ENCODE data around the gene KRT82. TPM values are rescaled to one million over a fixed set of nuclear protein-coding genes. Genes with fewer than 3 reads are reported as not detected.

Gene KRT82
- total RNA-seq, 2 donors from 2014 or later = not detected

DNA sequence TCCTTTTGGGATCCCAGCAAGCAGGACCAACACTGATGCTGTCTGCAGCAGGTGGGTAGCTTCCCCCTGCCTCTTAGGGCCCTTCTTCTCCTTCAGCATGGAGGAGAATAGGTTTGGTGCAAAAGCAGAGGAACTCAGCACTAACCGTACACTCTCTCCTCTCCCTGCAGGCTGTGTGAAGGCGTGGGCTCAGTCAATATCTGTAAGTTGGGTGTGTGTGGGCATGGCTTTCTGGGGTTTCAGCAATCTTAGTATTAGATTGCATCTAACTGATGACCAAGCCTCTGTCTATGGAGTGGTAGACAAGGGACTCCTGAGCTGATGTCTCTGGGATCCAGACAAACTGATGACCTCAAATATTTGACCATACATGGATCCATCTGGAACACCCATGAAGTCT lies 53.2 kb downstream of the KRT82 start:
- Histone ChIP-seq H3K27ac (ENCODE audit: low read depth, low read length) (no peak overlapping the region), H3K4me3 (ENCODE audit: low read length) (no peak overlapping the region), H3K9me3 (ENCODE audit: control insufficient read depth, low read length) (no peaks in the 10 kb centered on the region), H3K9ac (ENCODE audit: extremely low read depth, low read length, poor library complexity, severe bottlenecking) (no peak overlapping the region), H3K36me3 (ENCODE audit: control insufficient read depth, insufficient read depth, low read length) (no peaks in the 10 kb centered on the region), H3K27me3 (ENCODE audit: control insufficient read depth, insufficient read depth, low read length, poor library complexity, severe bottlenecking) (peaks cover 7% of the 10 kb centered on the region), H3K4me1 (ENCODE audit: control insufficient read depth, insufficient read depth, low read length) (no peaks in the 10 kb centered on the region)
- 93% methylated on average over 2 of the region's 2 CpGs; no CpG with 5 or more reads in 1 of the 2 experiments for WGBS, 2 experiments (ENCODE audit: insufficient coverage in 1 of 2, insufficient read length in 1 of 2)
- DNase-seq = peak; percentile 9
- no peaks in the 10 kb centered on the region for H3K4me1 Mint-ChIP-seq
- no peaks in the 10 kb centered on the region for H3K36me3 Mint-ChIP-seq (ENCODE audit: low read depth)
- H3K4me3 Mint-ChIP-seq = no peak overlapping the region
- H3K9me3 Mint-ChIP-seq = no peaks in the 10 kb centered on the region
- TF ChIP-seq, protein P1, sequence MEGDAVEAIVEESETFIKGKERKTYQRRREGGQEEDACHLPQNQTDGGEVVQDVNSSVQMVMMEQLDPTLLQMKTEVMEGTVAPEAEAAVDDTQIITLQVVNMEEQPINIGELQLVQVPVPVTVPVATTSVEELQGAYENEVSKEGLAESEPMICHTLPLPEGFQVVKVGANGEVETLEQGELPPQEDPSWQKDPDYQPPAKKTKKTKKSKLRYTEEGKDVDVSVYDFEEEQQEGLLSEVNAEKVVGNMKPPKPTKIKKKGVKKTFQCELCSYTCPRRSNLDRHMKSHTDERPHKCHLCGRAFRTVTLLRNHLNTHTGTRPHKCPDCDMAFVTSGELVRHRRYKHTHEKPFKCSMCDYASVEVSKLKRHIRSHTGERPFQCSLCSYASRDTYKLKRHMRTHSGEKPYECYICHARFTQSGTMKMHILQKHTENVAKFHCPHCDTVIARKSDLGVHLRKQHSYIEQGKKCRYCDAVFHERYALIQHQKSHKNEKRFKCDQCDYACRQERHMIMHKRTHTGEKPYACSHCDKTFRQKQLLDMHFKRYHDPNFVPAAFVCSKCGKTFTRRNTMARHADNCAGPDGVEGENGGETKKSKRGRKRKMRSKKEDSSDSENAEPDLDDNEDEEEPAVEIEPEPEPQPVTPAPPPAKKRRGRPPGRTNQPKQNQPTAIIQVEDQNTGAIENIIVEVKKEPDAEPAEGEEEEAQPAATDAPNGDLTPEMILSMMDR (conservative IDR thresholded peaks at IDR 0.05) = no peak
- H3K27me3 Mint-ChIP-seq (ENCODE audit: insufficient read depth) = no peaks in the 10 kb centered on the region
- H3K27ac Mint-ChIP-seq = no peak overlapping the region

DNA sequence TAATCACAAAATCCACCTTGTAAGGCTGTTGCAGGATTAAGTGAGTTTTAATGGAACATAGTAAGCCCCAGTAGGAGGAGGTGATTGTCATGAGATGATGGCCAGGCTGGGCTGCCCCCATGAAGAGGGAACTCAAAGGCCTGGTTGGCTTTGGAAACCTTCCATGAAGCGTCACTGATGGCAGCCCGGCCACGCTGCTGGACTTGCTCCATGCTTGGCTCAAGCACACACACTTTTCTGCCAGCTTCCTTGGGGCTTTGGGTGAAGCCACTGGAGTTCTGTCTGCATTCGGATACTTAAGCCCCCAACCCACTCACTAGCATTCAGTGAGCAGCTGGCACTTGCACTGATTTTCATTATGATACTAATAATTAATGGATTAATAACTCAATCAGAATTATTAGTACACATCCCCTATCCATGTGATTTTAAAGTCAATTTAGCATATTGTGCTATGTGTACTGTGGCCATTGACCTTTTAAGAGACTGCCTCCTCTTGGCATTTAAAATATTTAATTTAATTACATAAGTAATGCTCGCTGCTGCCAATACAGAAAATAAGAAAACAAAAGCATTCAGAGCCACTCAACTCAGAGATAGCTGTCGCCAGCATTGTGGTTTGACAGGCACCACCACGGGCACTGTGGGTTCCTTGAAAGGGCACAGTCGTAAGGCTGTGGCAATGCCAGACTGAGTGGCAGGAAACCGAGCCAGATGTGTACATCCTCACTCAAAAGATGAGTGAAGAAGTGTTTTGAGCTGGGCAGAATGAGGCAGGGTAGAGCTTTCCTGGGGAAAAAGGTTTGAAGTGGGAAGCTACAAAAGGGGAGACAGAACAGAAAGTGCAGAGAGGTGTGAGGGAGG lies 54.7 kb downstream of the KRT82 start:
- no peak overlapping the region for H3K4me3 Mint-ChIP-seq
- Histone ChIP-seq H3K4me3 (ENCODE audit: low read length) (no peak overlapping the region), H3K27ac (ENCODE audit: low read depth, low read length) (no peak overlapping the region), H3K27me3 (ENCODE audit: control insufficient read depth, insufficient read depth, low read length, poor library complexity, severe bottlenecking) (peaks cover 7% of the 10 kb centered on the region), H3K4me1 (ENCODE audit: control insufficient read depth, insufficient read depth, low read length) (no peaks in the 10 kb centered on the region), H3K9me3 (ENCODE audit: control insufficient read depth, low read length) (no peaks in the 10 kb centered on the region), H3K9ac (ENCODE audit: extremely low read depth, low read length, poor library complexity, severe bottlenecking) (no peak overlapping the region), H3K36me3 (ENCODE audit: control insufficient read depth, insufficient read depth, low read length) (no peaks in the 10 kb centered on the region)
- no peaks in the 10 kb centered on the region for H3K27me3 Mint-ChIP-seq (ENCODE audit: insufficient read depth)
- H3K36me3 Mint-ChIP-seq (ENCODE audit: low read depth) = no peaks in the 10 kb centered on the region
- no peaks in the 10 kb centered on the region for H3K9me3 Mint-ChIP-seq
- no peak overlapping the region for H3K27ac Mint-ChIP-seq
- peaks cover 4% of the 10 kb centered on the region for H3K4me1 Mint-ChIP-seq
- DNase-seq = peak; percentile 31
- WGBS, 2 experiments (ENCODE audit: insufficient coverage in 1 of 2, insufficient read length in 1 of 2) = 89 to 95% methylated on average over 7 to 9 of the region's 9 CpGs
- TF ChIP-seq, protein P1 (conservative IDR thresholded peaks at IDR 0.05) = no peak

DNA sequence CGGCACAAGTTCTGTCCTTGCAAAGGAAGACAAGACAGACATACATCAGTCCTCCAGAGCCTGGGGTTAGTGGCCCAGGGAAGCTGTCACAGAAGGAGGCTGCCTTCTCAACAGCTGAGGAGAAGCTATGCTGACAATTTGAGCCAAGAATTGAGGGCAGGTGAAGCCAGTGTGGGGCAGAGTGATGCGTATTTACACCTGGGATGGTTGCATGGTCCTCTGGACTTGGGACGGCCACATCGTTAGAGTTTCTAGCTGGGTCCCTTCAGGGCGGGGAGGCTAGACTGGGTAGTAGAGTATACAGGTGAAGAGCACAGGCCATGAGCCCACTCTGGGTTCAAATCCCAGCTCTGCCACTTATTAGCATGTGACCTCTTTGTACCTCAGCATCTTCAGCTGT lies 55.3 kb downstream of the KRT82 start:
- H3K4me3 ChIP-seq (ENCODE audit: low read length) = no peak overlapping the region
- Mint-ChIP-seq H3K4me3 (no peak overlapping the region), H3K27me3 (ENCODE audit: insufficient read depth) (no peaks in the 10 kb centered on the region), H3K4me1 (peaks cover 4% of the 10 kb centered on the region), H3K9me3 (no peaks in the 10 kb centered on the region), H3K36me3 (ENCODE audit: low read depth) (no peaks in the 10 kb centered on the region), H3K27ac (no peak overlapping the region)
- no peaks in the 10 kb centered on the region for H3K36me3 ChIP-seq (ENCODE audit: control insufficient read depth, insufficient read depth, low read length)
- DNase-seq = peak; percentile 24
- H3K4me1 ChIP-seq (ENCODE audit: control insufficient read depth, insufficient read depth, low read length) = no peaks in the 10 kb centered on the region
- no peak overlapping the region for H3K27ac ChIP-seq (ENCODE audit: low read depth, low read length)
- peaks cover 7% of the 10 kb centered on the region for H3K27me3 ChIP-seq (ENCODE audit: control insufficient read depth, insufficient read depth, low read length, poor library complexity, severe bottlenecking)
- 92 to 98% methylated on average over 4 to 5 of the region's 5 CpGs for WGBS, 2 experiments (ENCODE audit: insufficient coverage in 1 of 2, insufficient read length in 1 of 2)
- H3K9me3 ChIP-seq (ENCODE audit: control insufficient read depth, low read length) = no peaks in the 10 kb centered on the region
- no peak overlapping the region for H3K9ac ChIP-seq (ENCODE audit: extremely low read depth, low read length, poor library complexity, severe bottlenecking)
- TF ChIP-seq, protein P1 (conservative IDR thresholded peaks at IDR 0.05) = no peak

All from endodermal cell (in vitro differentiated cells).